HG03442 (cell line): Measurements from ENCODE around the gene NR5A1.

Experiments used
- ATAC-seq: cut with Tn5 transposase; IDR thresholded peaks from one replicate; pipeline ENCODE4 v1.9.1; 2021; ENCODE audit warnings: mild to moderate bottlenecking, moderate library complexity; ENCODE audit not compliant: unreplicated experiment

NR5A1 gene

GRCh38 chr9:124448019-124448418 is 59.2 kb downstream of the NR5A1 start:
- ATAC-seq: no peak

- no peak for ATAC-seq
Observed at GRCh38 chr9:124447297-124447661, 59.9 kb downstream of the NR5A1 start.

- no peak for ATAC-seq
Observed at GRCh38 chr9:124444166-124444565, 63.0 kb downstream of the NR5A1 start.

GRCh38 chr9:124443625-124444024 is 63.6 kb downstream of the NR5A1 start:
- ATAC-seq: no peak

GRCh38 chr9:124442826-124443225 is 64.4 kb downstream of the NR5A1 start:
- ATAC-seq: no peak

GRCh38 chr9:124442379-124442778 is 64.8 kb downstream of the NR5A1 start:
- no peak for ATAC-seq

GRCh38 chr9:124441291-124441690 is 65.9 kb downstream of the NR5A1 start:
- no peak for ATAC-seq

- no peak for ATAC-seq
Observed at GRCh38 chr9:124440786-124441185, 66.4 kb downstream of the NR5A1 start.

- ATAC-seq: no peak
Observed at GRCh38 chr9:124439686-124440243, 67.4 kb downstream of the NR5A1 start.

GRCh38 chr9:124439086-124439485 is 68.1 kb downstream of the NR5A1 start:
- ATAC-seq: no peak

- ATAC-seq: no peak
Observed at GRCh38 chr9:124438091-124438490, 69.1 kb downstream of the NR5A1 start.

- ATAC-seq: no peak
Observed at GRCh38 chr9:124437086-124437485, 70.1 kb downstream of the NR5A1 start.

GRCh38 chr9:124436320-124436719 is 70.9 kb downstream of the NR5A1 start:
- no peak for ATAC-seq
